CD4-positive, alpha-beta T cell treated with Interleukin-4 for 4 hours (primary cell): Measurements from ENCODE around the gene COX7C.

Experiments
- DNase-seq: peaks from one replicate; pipeline ENCODE4 v3.0.0-alpha.2; 2020

COX7C gene

DNA sequence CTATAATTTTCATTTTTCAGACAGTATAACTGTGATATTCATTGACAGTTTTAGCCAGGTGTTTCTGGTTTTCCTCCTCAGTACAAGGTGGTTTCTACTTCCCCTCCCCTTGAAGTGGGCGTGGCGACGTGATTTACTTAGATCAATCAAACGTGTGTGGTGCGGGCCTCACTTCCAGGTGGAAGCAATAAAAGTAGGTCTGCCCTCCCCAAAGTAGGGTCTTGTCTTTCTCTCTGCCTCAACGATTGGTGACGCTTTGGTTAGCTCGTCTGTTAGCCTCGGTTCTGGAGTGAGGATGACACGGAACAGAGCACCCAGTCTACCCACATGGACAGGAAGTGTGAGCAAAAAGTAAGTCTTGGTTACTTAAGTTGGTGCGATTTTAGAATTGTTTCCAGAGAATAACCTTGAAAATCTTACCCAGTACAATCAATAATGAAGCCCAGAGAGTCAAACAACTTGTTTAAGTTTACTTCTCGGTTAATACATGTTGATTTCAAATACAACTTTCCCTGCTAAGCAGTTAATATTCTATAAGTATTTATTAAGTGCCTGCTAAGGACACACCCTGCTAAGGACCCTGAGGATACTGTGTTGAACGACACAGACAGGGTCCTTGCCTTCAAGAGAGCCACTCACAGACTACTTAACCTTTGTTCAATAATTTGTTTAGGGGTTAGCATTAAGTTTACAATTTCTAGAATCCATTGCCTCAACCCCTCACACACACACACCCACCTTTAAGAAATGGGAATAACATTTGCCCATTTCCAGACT, 48.4 kb downstream of the COX7C start:
- DNase-seq: no peak

DNA sequence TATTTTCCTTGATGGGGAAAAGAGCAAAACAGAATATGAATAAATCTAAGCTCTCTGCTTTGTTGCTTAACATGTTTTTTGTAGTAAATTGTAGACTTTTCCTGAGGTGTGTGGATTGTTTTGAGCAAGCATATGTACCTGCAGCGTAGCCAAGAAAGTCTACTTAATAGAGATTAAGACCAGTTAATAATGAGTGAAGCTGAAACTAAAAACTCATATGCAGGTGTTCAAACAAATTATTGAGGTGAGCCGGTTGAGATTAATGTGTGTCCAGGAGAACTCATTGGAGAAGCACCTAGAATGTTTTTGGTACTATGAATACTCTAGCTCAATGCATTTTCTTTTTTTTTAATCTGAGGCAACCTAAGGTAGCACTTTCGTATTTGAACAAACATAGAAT, 49.2 kb downstream of the COX7C start:
- no peak for DNase-seq
